ENCODE results near the gene RPS6KL1.

The RPS6KL1 gene

GRCh38 chr14:74912801-74913200 is 10.3 kb downstream of the RPS6KL1 start:
- DNase-seq (ENCODE audit: low read depth, low spot score) = no peak

- no peak for DNase-seq (ENCODE audit: low read depth, low spot score)
Measured at GRCh38 chr14:74912111-74912510, 10.9 kb downstream of the RPS6KL1 start.

DNA sequence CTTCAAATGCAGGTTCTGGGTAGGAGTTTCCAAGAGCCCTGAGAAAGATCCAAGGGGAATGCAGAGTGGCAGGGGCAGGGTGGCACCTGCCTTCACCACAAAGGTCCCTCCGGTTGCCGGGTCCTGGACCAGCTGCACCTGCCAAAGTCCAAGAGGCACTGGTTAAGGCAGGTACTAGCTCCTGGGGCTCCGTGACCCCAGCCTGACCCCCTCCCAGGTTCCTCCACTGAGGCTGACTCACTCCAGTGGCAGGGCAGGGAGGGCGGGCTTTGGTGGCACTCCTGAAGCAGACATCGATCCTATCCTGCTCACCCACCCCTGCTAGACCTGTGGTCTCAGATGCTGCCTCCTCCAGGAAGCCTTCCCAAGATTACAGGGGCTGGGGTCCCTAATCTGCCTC is 11.4 kb downstream of the RPS6KL1 start:
- DNase-seq (ENCODE audit: low read depth, low spot score) = no peak

GRCh38 chr14:74911221-74911620 is 11.8 kb downstream of the RPS6KL1 start:
- no peak for DNase-seq (ENCODE audit: low read depth, low spot score)

GRCh38 chr14:74910556-74910955 is 12.5 kb downstream of the RPS6KL1 start:
- no peak for DNase-seq (ENCODE audit: low read depth, low spot score)

DNA sequence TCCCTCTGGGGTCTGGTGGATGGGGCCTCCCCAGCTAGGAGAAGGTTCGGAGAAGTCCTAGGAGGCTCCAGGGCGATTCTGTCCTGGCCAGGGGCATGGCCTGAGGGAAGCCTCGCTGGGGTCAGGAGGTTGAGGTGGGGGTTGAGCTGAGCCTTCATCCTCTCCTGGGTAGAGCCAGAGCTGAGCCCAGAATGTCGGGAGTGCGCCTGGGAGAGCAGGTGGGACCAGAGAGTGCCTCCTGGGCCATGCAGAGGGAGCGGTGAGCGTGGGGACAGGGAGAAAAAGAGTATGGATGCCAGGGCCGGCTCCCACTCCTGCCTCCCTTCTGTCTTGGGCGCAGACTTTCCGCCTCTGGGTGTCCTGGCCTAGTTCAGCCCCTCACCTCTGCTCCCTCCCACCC is 13.1 kb downstream of the RPS6KL1 start:
- DNase-seq (ENCODE audit: low read depth, low spot score) = no peak

- no peak for DNase-seq (ENCODE audit: low read depth, low spot score)
Measured at GRCh38 chr14:74909501-74909900, 13.6 kb downstream of the RPS6KL1 start.

DNA sequence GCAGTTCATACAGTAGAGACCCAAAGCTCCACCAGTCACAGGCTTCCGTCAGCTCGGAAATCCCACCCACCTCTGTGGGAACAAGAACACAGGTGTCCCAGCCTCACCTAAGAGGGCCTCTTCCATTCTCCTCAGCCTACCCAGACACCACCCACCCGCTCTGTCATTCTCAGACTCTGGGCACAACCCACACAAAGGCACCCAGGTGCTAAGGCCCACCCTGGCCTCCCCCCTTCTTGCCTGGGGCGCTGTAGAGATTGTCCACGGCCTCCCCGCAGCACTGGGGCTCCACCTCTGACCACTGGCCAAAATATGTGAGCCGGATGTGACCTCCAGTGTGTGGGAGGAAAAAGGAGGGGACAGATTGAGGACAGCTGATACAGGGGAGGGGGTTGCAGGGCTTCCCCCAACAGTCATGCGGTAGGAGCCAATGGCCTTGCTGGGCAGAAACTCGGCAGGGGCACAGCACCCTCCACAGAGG is 14.2 kb downstream of the RPS6KL1 start:
- DNase-seq (ENCODE audit: low read depth, low spot score) = no peak

- DNase-seq (ENCODE audit: low read depth, low spot score) = no peak
Measured at GRCh38 chr14:74907744-74908143, 15.3 kb downstream of the RPS6KL1 start.

DNA sequence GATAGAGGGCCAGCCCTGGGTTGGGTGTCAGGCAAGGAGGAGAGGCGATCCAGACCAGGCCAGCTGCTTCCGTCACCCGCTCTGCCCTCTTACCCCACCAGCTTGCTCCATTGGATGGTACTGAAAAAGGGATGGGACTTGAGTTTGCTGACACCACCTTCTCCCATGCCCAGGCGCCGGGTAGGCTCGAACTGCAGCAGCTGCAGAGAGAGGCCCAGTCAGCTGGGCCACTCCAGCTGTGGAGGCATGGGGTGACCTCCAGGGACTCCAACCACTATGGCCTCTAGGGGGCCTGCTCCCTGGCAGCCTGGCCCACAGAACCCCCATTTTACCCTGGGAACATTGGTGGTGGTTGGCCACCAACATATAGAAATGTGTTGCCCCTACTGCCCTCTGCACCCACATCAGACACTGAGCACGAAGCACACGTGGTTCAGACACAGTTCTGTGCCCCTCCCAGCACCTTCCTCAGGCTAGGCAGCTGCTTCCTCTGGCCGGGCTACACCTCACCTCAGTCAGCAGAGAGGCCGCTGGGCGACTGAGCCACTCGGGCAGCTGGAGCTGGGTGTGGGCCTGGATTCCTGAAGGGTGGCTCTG is 16.0 kb downstream of the RPS6KL1 start:
- DNase-seq (ENCODE audit: low read depth, low spot score) = no peak

DNA sequence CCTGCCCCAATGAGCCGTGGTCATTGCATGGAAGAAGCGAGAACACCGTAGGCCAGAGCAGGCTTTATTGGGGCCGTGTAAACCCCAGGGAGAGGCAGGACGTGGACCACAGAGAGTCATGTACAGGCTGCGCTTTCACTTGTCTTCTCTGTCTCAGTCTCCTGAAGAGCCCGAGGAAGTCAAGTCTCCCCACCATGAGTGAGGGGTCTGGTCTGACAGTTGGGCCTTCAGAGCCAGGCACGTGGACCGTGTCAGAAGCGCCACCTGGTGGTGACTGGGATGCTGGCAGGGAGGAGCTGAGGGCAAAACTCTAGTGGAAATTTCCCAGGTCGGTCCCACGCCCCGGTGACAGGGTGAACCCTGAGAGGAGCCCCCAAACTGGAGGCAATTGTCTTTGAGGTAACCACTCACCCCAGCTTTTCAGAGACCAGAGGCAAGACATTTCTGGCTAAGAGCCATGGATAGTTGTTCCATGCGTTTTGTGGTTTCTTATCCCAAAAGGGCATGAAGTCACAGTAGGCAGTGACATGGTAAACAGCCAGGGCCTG is 17.4 kb downstream of the RPS6KL1 start:
- no peak for DNase-seq (ENCODE audit: low read depth, low spot score)

GRCh38 chr14:74904635-74905503 is 18.2 kb downstream of the RPS6KL1 start:
- DNase-seq (ENCODE audit: low read depth, low spot score) = no peak

DNA sequence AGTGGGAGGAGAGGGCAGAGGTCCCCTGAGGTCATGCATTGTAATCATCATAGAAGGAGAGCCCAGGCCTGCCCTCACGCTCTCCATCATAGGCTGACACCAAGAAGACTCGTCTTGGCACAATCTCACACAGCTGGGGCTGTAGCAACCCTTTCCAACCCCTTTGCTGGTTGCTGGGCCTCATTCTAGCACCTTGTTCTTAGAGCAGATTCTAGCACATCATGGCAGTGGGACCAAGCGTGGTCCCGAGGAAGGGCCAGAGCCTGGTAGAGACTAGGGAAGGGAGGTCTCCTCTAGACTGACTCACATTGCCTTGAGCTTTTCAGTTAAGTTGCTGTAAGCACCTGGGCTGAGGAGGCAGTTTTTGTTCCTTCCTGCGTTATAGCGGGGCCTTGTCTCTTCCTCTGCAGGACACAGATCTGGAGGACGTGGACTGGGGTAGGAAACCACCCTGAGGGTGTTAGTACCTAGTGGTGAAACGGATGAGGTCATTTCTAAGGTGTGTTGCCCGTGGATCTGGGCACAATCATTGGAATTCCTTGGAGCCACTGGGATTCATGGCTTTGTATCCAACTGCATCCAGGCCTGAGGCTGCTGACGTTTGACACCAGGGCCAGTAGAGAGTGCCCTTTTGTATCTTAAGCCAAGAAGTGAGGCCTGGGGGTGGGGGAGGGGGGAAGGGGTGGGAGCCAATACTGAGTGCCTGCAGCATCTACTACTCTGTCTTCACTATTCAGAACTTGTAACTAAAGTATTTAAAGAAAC is 19.9 kb downstream of the RPS6KL1 start:
- no peak for DNase-seq (ENCODE audit: low read depth, low spot score)

DNA sequence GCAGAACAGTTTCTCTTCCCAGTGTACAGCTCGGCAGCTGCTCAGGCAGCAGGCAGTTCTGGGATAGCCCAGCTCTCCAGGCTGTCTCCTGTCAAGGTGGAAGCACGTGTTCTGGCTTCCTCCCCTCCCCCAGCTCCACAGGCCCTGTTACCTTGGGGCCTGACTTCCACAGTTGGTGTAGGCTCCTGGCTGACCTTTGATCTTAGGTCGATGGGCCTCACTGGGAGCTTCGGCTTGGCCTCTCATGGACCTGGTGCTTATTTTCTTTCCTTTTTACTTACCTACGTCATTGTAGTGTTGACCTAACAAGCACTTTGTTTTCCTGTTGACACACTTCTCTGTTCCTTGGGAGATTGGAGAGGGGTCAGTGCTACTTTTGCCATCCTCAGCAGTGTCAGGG is 24.4 kb downstream of the RPS6KL1 start:
- no peak for DNase-seq (ENCODE audit: low read depth, low spot score)

DNA sequence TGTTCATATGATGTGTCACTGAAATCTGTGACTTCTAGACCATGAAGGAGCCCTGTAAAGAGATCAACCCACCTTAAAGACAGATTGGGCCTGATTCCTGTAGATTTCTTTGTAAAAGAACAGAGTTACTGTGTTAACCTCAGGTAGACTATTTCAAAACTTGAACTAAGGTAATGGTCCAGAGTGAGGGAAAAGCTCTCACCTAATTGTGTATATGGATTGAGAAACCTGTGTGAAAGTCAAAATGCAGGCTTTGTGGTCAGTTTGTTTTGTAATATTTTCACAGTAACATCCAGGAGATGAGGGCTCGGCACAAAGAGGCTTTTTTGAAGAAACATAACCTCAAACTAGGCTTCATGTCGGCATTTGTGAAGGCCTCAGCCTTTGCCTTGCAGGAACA is 25.0 kb downstream of the RPS6KL1 start:
- no peak for DNase-seq (ENCODE audit: low read depth, low spot score)

DNA sequence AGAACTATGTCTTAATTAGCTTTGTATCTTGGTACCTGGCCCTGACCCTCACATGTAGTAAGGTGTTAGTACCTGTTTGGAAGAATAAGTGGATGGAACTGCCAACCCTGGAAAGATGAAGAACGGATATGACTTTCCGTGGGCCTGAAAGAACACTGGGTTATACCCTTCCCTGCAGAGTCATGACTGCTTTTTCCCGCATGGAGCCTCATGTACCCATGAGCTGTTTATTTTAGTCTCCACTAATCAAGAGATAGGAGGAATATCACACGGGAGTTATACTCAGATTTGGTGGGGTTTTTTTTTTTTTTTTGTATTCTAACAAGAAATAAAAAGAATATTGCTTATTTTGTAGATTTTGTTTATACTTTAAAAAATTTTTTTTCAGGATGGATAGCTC is 25.4 kb downstream of the RPS6KL1 start:
- no peak for DNase-seq (ENCODE audit: low read depth, low spot score)

GRCh38 chr14:74896400-74896799 is 26.7 kb downstream of the RPS6KL1 start:
- no peak for DNase-seq (ENCODE audit: low read depth, low spot score)

DNA sequence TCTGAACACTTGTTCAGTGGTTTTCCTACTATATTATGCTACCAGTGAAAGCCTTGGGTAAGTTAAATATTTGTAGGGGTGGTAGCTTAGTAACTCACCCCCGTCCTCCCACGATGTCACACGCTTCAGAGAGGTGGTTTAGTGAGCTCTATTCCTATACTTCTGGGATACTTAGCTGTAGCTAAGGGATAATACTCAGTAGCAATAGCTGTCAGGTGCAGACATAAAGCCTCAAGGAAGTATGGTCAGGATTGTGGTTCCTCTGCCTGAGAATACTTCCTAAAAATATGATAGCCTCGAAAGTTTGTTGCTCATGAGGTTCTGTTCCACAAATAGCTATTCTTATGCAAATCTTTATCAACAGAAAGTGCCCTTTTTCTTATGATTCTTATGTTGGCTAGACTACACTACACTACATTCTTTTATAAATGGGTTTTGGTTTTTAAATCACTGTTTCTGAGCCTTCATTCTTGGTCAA is 29.4 kb downstream of the RPS6KL1 start:
- DNase-seq (ENCODE audit: low read depth, low spot score) = no peak

DNA sequence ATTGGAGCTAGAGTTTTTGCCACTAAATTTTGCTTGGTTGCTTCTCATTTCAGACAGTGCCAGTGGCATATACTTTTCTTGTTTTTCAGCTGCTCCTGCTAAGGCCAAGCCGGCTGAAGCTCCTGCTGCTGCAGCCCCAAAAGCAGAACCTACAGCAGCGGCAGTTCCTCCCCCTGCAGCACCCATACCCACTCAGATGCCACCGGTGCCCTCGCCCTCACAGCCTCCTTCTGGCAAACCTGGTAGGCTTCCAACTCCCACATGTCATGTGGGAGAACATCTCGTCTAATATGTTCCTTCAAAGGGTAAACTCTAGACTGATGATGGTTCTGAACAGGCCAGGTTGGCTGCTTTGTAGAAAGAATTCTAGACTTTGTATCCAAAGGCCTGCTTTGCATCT is 30.3 kb downstream of the RPS6KL1 start:
- no peak for DNase-seq (ENCODE audit: low read depth, low spot score)

DNA sequence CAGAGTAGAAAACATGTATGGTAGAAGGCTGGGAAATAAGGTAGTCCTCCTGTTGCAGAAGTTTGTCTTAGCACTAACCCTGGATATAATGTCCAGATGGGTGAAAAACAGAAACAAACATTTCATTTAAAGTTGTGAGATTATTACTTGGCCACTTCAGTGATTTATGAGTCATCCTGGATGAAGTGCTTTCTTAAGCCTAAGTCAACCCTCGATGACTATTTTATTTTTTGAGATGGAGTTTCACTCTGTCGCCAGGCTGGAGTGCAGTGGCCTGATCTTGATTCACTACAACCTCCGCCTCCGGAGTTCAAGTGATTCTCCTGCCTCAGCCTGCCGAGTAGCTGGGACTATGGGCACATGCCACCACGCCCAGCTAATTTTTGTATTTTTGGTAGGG is 31.2 kb downstream of the RPS6KL1 start:
- DNase-seq (ENCODE audit: low read depth, low spot score) = no peak

GRCh38 chr14:74890262-74890661 is 32.8 kb downstream of the RPS6KL1 start:
- DNase-seq (ENCODE audit: low read depth, low spot score) = no peak

All from brain pericyte (primary cell).